ENCODE results near the gene CCND1. TPM values are rescaled to one million over a fixed set of nuclear protein-coding genes. Genes with fewer than 3 reads are reported as not detected.

The CCND1 gene
- total and polyA plus RNA-seq, 2 experiments from 2014 or later = 80.2 to 81.9 TPM

DNA sequence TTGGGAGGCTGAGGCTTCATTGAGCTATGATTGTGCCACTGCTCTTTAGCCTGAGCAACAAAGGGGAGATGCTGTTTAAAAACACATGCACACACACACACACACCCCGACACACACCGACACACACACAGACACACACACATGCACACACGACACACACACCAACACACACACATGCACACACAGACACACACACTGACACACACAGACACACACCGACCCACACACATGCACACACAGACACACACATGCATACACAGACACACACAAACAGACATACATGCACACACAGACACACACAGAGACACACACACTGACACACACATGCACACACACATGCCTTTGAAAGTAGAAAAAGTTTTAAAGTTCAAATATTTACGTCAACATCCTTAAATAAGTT lies 39.7 kb downstream of the CCND1 start:
- Histone ChIP-seq H2AFZ (no peak overlapping the region), H3K79me2 (no peaks in the 10 kb centered on the region), H3K4me1 (ENCODE audit: insufficient read depth) (no peaks in the 10 kb centered on the region), H3K27ac (no peak overlapping the region), H4K20me1 (ENCODE audit: insufficient read depth, poor library complexity, severe bottlenecking) (no peaks in the 10 kb centered on the region), H3K27me3 (no peaks in the 10 kb centered on the region), H3K9me3 (ENCODE audit: low read depth) (no peaks in the 10 kb centered on the region), H3K4me2 (no peak overlapping the region), H3K4me3 (no peak overlapping the region), H3K9me2 (replicated peaks; ENCODE audit: insufficient read depth) (no peaks in the 10 kb centered on the region), H3K36me3 (replicated peaks; ENCODE audit: insufficient read depth, low read depth) (no peaks in the 10 kb centered on the region)
- TF ChIP-seq EZH2 (IDR thresholded peaks at IDR 0.05; ENCODE audit: borderline replicate concordance) (no peak), CTCF (IDR thresholded peaks at IDR 0.05; ENCODE audit: poor library complexity) (no peak), EZH2phosphoT487 (IDR thresholded peaks at IDR 0.05; ENCODE audit: low read depth, severe bottlenecking, unreplicated experiment) (no peak)
- no peak for DNase-seq (ENCODE audit: low spot score)
- 97% methylated on average over 5 of the region's 5 CpGs for WGBS (ENCODE audit: low lambda C conversion rate, missing lambda C conversion rate)

- Histone ChIP-seq H4K20me1 (ENCODE audit: insufficient read depth, poor library complexity, severe bottlenecking) (no peaks in the 10 kb centered on the region), H2AFZ (no peak overlapping the region), H3K4me3 (no peak overlapping the region), H3K4me2 (no peak overlapping the region), H3K36me3 (replicated peaks; ENCODE audit: insufficient read depth, low read depth) (no peaks in the 10 kb centered on the region), H3K9me2 (replicated peaks; ENCODE audit: insufficient read depth) (no peaks in the 10 kb centered on the region), H3K79me2 (no peaks in the 10 kb centered on the region), H3K9me3 (ENCODE audit: low read depth) (no peaks in the 10 kb centered on the region), H3K27me3 (no peaks in the 10 kb centered on the region), H3K27ac (no peak overlapping the region), H3K4me1 (ENCODE audit: insufficient read depth) (no peaks in the 10 kb centered on the region)
- TF ChIP-seq EZH2phosphoT487 (IDR thresholded peaks at IDR 0.05; ENCODE audit: low read depth, severe bottlenecking, unreplicated experiment) = no peak
- no peak for TF ChIP-seq CTCF (IDR thresholded peaks at IDR 0.05; ENCODE audit: poor library complexity)
- TF ChIP-seq EZH2 (IDR thresholded peaks at IDR 0.05; ENCODE audit: borderline replicate concordance) = no peak
- no peak for DNase-seq (ENCODE audit: low spot score)
- WGBS (ENCODE audit: low lambda C conversion rate, missing lambda C conversion rate) = 95% methylated on average over 6 of the region's 6 CpGs
Observed at GRCh38 chr11:69682221-69682620, 41.3 kb downstream of the CCND1 start.

DNA sequence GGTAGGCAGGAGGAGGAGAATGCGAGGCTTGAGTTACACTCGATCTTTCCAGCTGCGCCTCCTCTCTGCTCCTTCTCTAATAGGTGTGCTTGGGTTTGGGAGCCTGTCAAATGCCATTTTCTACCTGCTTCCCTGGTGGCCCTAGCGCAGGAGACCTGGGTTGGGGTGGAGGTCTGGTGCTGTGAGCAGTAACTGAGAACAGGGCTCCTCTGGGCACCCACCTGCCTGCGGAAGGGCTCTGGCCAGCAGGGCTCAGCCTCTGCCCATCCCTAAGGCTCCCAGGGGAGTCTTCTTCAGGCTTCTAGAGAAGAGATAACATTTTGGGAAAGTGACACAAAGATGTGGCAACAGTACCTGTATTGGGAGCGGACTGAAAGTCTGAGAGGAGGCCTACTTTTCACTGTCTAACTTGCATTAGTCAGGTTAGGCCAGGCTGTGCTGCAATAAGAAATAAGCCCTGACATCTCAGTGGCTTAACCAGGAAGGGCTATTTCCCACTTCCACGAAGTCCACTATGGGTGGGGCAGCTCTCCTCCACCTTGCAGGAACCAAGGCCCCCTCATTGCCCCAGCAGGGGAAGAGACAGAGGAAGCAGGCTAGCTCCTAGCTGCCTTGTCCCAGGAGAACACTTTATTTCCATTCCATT lies 41.8 kb downstream of the CCND1 start:
- H2AFZ ChIP-seq = no peak overlapping the region
- no peak for DNase-seq (ENCODE audit: low spot score)
- no peak for TF ChIP-seq CTCF (IDR thresholded peaks at IDR 0.05; ENCODE audit: poor library complexity)
- TF ChIP-seq EZH2 (IDR thresholded peaks at IDR 0.05; ENCODE audit: borderline replicate concordance) = no peak
- TF ChIP-seq EZH2phosphoT487 (IDR thresholded peaks at IDR 0.05; ENCODE audit: low read depth, severe bottlenecking, unreplicated experiment) = no peak
- 88% methylated on average over 7 of the region's 7 CpGs for WGBS (ENCODE audit: low lambda C conversion rate, missing lambda C conversion rate)
- no peak overlapping the region for H3K27ac ChIP-seq
- H3K9me2 ChIP-seq (replicated peaks; ENCODE audit: insufficient read depth) = no peaks in the 10 kb centered on the region
- H4K20me1 ChIP-seq (ENCODE audit: insufficient read depth, poor library complexity, severe bottlenecking) = no peaks in the 10 kb centered on the region
- H3K79me2 ChIP-seq = no peaks in the 10 kb centered on the region
- H3K27me3 ChIP-seq = no peaks in the 10 kb centered on the region
- no peaks in the 10 kb centered on the region for H3K9me3 ChIP-seq (ENCODE audit: low read depth)
- H3K4me3 ChIP-seq = no peak overlapping the region
- no peak overlapping the region for H3K4me2 ChIP-seq
- H3K36me3 ChIP-seq (replicated peaks; ENCODE audit: insufficient read depth, low read depth) = no peaks in the 10 kb centered on the region
- H3K4me1 ChIP-seq (ENCODE audit: insufficient read depth) = no peaks in the 10 kb centered on the region

All from hepatocyte (in vitro differentiated cells).